Vagina (tissue), 2 donors: Measurements from ENCODE around the gene IRS2.
A peak's percentile ranks its signal among the peaks of the same experiment; 100 is the strongest.

Experiments used
- CTCF ChIP-seq, 3 experiments: fragments of 450-650 bp in 2 of 3; fragments of 200-600 bp in 1 of 3; sonication (generic) in 1 of 3; IDR thresholded peaks; one replicate each; pipeline ENCODE4 v1.5.1; 2017 to 2019; ENCODE audit warnings: antibody characterized with exemption in 3 of 3, mild to moderate bottlenecking in 2 of 3, moderate library complexity in 2 of 3
- POLR2A ChIP-seq, 2 donors: fragments of 450-650 bp; IDR thresholded peaks; one replicate each; pipeline ENCODE4 v1.6.1; 2017; ENCODE audit warnings: antibody characterized with exemption in 2 of 2, mild to moderate bottlenecking in 2 of 2, moderate library complexity in 2 of 2
- POLR2AphosphoS5 ChIP-seq, 2 donors: sonication (generic); formaldehyde crosslinking; IDR thresholded peaks; one replicate each; pipeline ENCODE4 v1.9.0; 2017; ENCODE audit warnings: antibody characterized with exemption in 2 of 2, mild to moderate bottlenecking in 2 of 2, low read depth in 1 of 2; ENCODE audit not compliant: insufficient read depth in 1 of 2

GRCh38 chr13:109786457-109787134, at the start of gene IRS2:
- TF ChIP-seq CTCF (IDR thresholded peaks at IDR 0.05) (no peak), POLR2A (IDR thresholded peaks at IDR 0.05) (peak; percentile 79 to 99), POLR2AphosphoS5 (IDR thresholded peaks at IDR 0.05; ENCODE audit: insufficient read depth in 1 of 2, low read depth in 1 of 2) (peak; percentile 39 to 86)
